Measurements from ENCODE around the gene NRCAM.
"Not testable (repeated sequence)": the region's sequence is repeated elsewhere in the genome, so short reads cannot be mapped to it uniquely, and the experiment has no call there.

NRCAM gene

DNA sequence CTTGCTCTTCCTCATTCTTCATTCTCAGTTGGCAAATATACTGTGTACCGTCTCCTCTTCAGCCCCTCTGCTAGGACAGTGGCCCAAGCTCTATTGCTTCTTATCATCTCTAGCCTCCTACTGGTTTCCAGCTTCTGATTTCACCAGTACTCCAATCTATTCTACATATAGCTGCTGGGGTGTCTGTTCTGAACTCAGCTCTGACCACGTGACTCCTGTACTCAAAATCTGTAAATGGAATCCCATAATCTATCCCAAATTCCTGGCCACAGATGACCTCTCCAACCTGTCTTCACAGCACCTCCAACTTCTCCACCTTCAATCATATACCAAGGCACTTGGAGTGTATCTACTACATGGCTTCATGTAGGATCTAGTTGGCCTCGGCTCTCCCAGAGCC, 152.9 kb downstream of the NRCAM start:
- no peak for DNase-seq

- no peak for DNase-seq
Measured at GRCh38 chr7:108301387-108301786, 154.8 kb downstream of the NRCAM start.

DNA sequence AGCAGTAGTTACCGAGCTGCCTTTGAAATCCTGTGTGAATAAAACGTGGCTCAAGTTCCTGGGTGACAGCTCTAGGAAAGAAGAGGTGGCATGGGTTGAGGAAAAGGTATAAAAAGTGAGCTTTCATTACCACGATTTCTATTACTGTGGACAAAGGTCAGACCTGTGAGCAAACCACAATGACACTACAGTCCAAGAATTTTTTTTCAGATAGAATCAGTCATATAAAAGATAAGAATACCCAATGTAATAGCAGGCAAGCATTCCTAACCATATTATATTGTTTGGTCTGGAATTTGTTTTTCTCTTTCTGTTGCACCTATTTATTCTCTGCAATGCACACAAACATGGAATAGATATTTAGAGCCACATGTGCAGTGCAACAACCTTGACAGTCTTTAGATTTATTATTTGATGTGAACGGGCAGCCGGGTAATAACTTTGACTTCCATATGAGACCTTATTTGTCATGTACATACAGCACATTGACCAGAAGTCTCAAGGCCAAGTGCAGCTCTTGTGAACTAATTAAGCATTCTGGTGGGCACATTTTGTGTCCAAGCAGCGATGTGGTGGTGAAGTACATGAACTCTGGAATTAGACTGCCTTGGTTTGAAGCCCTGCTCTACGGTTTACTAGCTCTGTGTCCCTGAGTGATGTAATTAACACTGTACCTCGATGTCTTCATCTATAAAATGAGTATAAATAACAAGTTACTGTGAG, 156.8 kb downstream of the NRCAM start:
- no peak for DNase-seq

- no peak for DNase-seq
Measured at GRCh38 chr7:108296911-108297310, 159.3 kb downstream of the NRCAM start.

- DNase-seq, result no peak
Measured at GRCh38 chr7:108294595-108294994, 161.6 kb downstream of the NRCAM start.

DNA sequence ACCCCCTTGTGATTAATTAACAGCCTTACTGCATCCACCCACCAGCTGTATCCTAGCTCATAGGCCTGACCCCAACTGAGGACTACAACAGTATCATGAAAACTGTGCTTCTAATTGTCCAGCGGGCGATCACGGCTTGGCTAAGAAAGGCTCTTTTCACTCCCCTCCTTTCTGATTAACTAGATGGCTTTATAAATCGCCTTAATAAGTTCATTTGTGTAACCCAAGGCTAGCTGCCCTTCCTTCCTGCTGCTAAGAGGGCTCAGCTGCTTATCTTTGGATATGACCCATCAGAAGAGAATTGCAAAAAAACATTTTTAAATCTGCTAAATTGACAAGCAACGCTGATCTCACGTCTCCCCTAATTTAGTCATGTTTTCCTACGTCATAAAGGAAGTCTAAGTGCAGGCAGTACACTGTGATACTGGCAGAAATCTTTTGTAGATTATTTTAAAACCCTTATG, 163.1 kb downstream of the NRCAM start:
- DNase-seq, result no peak

DNA sequence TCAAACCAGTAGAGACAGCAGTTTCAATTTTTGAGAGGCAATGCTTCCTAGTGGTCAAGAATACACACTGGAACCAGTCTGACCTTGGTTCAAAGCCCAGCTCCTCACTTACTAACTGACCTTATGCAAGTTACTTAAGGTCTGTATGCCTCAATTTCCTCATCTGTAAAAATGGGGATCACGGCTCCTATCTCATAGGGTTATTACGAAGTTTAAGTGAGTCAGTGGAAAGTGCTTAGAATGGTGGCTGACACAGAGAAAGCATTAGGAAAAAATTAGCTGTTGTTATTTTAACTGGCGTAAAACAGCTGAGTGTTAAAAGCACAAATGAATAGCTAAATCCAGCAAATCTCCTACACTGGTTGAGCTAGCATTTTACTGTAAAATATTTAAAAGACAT, 163.7 kb downstream of the NRCAM start:
- no peak for DNase-seq

- no peak for DNase-seq
Measured at GRCh38 chr7:108291791-108292440, 164.3 kb downstream of the NRCAM start.

DNA sequence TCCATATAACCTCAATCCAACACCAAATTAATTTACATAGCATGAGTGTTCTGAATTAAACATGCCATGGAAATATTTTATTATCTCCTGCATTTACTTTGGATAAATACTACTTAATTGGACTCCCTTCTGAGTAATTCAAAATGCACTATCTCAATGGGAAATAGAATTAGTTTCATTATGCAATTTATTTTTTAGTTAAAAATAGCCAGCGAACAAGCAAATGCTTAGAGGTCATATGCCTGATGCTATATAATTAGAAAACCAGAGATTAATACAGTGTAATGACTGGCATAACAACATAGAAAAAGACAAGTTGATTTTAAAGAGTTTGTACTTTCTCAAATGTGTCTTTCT, 165.1 kb downstream of the NRCAM start:
- no peak for DNase-seq

DNA sequence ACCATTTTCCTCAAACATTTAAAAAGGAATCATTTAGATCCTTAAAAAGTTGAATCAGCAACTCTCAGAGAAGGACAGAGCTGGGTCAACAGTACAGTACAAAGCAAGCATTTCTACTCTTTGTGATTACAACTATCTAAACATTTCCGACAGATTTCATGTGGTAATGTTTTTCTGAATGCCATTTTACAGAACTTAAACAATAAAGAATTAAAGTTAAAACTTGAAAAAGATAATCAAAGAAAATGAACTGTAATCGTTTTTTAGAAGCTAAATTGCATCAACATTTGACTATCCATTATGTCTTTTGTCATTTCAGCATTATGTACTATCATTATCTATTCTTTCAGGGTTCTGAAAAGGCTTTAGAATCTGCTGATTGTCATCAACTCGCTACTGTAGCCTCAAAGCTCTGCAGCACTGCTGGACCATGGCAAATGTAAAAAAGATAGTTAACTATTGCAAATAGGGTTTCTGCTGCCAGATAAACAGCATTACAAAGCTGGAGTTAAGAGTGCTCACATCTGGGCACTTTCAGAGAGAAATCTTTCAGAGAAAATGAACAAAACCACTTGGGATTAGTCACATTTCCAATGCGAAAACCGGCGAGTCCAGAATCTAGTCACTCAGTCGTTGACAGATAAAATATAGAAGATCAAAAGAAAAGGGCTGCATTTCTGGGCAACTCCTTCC, 165.6 kb downstream of the NRCAM start:
- DNase-seq, result no peak

DNA sequence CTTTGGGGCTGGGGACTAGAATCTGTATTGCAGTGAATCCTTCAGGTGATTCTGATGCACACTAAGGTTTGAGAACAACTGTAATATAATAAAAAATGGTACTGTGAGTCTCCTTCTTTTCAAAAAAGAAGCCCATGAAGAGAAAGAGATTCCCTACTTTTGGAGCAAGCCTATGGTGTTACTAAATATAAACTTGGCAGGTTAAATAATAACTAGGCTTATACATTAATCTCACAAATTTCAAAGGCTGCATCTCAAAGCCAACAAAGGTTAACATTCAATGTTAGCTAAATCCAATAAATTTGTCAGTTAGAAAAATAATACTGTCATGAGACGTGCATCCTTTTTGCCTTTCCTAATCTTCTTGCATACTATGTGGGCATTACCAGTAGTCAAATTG, 166.4 kb downstream of the NRCAM start:
- DNase-seq, result no peak

DNA sequence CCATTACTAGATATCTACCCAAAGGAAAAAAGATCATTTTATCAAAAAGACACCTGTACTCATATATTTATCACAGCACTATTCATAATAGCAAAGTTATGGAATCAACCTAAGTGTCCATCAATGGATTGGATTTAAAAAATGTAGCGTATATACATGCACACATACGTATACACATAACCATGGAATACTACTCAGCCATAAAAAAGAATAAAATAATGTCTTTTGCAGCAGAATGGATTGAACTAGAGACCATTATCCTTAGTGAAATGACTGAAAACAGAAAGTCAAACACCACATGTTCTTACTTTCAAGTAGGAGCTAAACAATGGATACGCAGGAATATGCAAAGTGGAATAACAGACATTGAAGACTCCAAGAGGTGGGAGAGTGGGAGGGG, 168.4 kb downstream of the NRCAM start:
- no peak for DNase-seq

- no peak for DNase-seq
Measured at GRCh38 chr7:108286290-108286904, 169.8 kb downstream of the NRCAM start.

DNA sequence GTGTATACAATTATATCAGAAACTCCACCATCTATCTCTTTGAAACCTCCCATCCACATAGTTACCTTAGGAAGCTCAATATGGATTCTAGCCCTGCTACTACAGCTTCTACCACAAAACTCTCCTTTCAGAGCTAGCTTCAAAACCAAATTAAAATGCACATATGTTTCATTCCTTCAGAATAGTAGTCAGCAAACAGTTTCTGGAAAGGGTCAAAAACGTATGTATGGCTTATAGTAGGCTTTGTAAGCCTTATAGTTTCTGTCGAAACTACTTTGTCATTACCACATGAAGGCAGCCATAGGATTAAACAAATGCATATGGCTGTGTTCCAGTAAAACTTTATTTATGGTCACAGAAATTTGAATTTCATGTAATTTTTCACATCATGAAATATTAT, 170.5 kb downstream of the NRCAM start:
- no peak for DNase-seq

GRCh38 chr7:108285003-108285368, 171.2 kb downstream of the NRCAM start:
- no peak for DNase-seq

DNA sequence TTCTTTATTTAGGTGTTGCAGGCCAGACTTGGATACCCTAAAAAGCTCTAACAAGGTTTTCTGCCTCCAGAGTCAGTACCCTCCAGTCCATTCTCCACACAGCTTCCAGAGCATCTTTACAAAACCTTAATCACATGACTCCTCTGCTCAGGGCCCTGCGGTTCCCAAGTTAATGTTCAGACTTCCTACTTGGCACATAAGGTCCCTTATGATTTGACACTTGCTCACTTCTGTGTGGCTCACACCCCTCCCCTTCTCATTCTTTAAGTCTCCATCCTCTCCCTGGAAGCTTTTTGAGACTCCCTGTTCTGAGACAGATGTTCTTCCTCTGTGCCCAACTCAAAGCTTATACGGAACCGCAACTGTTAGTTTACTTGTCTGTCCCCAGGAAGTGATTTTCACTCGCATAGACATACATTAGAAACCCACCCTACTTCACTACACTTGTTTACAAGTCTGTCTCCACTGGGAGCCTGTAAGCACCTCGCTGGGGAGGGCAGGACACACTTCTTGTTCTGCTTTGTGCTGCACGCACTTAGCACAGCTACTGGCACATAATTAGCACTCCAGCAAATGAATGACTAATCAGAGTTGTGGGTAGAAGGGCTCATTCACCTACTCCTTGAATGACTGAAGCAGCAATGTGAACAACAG, 171.8 kb downstream of the NRCAM start:
- DNase-seq, result no peak

DNA sequence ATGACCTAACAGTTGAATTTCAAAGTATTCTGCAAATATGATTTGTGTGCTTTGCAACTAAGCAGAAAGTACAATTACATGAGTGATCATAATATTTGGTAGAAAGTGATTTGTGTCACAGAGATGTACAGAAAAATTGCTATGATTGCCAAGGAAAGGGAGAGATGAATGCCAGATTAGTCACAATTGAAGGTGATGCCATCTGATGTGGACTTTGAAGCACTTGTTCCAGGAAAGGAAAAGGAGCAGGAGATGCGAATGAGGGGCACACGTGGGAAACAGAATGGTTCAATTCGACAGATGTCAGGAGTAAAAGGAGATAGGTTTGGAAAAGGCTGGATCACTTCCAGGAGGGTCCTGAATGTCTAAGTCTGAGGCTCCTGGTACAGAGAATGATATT, 173.0 kb downstream of the NRCAM start:
- DNase-seq, result no peak

GRCh38 chr7:108282427-108282996, 173.7 kb downstream of the NRCAM start:
- no peak for DNase-seq

- DNase-seq, result no peak
Measured at GRCh38 chr7:108280136-108280535, 176.1 kb downstream of the NRCAM start.

DNA sequence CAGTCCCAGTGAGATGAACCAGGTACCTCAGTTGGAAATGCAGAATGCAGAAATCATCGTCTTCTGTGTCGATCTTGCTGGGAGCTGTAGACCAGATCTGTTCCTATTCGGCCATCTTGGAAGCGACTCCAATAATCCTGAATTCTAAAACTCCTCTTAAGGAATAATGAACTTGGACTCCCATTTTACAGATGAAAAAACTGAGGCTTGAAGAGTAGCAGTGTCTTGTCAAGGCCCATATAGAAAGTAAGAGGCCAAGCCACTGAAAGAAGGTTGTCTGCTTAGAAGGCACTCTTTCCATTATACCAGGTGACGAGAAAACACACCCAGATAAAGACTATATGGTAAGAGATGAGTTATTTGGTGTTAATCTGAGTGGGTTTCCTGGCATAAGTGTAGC, 177.5 kb downstream of the NRCAM start:
- no peak for DNase-seq

DNA sequence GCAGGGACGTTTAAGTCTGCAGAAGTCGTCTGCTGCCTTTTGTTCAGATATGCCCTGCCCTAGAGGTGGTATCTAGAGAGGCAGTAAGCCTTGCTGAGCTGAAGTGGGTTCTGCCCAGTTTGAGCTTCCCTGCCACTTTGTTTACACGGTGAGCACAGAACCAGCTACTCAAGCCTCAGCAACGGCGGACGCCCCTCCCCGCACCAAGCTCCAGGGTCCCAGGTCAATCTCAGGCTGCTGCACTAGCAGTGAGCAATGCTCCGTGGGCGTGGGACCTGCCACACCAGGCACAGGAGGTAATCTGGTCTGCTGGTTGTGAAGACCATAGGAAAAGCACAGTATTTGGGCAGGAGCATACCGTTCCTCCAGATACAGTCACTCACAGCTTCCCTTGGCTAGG, 178.0 kb downstream of the NRCAM start:
- no peak for DNase-seq

GRCh38 chr7:108274447-108274846, 181.8 kb downstream of the NRCAM start:
- not testable (repeated sequence) for DNase-seq

DNA sequence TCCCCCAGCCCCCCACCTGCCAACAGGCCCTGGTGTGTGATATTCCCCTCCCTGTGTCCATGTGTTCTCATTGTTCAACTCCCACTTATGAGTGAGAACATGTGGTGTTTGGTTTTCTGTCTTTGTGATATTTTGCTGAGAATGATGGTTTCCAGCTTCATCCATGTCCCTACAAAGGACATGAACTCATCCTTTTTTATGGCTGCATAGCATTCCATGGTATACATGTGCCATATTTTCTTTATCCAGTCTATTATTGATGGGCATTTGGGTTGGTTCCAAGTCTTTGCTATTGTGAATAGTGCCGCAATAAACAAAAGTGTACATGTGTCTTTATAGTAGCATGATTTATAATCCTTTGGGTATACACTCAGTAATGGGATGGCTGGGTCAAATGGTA, 183.3 kb downstream of the NRCAM start:
- not testable (repeated sequence) for DNase-seq
